ENCODE results near the gene IGFBPL1.

DNA sequence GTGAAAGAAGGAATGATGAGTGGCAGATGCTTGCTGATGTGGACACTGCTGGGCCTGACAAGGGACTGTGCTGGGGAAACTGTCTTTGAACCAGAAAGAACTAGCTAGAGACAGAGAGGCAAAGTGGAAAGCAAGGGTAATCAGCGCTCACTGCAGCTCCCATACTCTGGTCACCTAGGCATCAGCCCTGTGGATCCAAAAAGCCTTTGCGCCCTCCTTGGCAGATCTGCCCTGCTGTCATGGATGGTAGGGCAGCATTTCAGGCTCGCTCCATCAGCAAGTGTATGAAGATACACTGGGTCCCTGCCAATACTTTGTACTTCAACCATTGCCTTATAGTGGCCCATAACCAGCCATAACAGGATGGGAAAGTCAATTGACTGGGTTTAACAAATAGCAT, 38.4 kb downstream of the IGFBPL1 start:
- TF ChIP-seq FOXP2 (optimal IDR thresholded peaks at IDR 0.05; ENCODE audit: control extremely low read depth, extremely low read length, insufficient read depth) (no peak), EZH2 (IDR thresholded peaks at IDR 0.05) (no peak)
